C4-2B (cell line): ENCODE data around the gene HSFX3.
"Not testable (repeated sequence)": the region's sequence is repeated elsewhere in the genome, so short reads cannot be mapped to it uniquely, and the experiment has no call there.

Experiments
- H3K27ac ChIP-seq: fragments of 450-650 bp; 2 replicates; pipeline ENCODE4 v1.5.1; 2017
- ZFX ChIP-seq: fragments of 450-650 bp; IDR thresholded peaks from 2 replicates; pipeline ENCODE4 v1.6.1; 2017
- TF ChIP-seq, protein P1 (sequence below): fragments of 450-650 bp; conservative IDR thresholded peaks from 2 replicates; pipeline ENCODE4 v1.5.1; 2017; ENCODE audit warnings: mild to moderate bottlenecking

HSFX3 gene

DNA sequence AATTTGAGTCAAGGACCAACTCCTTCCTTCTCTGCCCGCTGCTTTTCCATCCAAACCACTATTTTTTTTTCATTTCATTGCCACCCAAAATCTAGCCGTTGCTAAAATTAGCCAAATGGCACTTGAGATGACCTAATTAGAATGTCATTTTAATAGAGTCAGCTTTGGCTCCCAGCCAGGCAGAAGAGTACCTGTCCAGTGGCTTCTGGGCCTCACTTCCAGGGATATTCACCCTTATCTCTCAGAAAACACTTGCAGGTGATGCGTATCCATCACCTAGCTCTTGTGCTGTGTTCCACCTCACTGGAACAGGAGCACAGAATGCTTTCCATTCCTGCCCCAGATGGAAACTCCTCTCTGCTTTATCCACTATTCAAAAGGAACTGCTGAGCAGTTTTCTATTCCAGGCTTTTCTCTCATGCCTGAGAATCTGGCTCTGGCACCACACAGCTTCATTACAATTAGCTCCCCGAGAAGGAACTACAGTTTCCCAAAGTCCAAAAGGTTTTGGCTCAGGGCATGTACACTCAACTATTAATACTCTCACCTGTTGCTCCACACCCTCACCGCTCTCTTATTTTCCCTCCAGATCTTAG, 19.1 kb upstream of the HSFX3 start:
- TF ChIP-seq, protein P1, sequence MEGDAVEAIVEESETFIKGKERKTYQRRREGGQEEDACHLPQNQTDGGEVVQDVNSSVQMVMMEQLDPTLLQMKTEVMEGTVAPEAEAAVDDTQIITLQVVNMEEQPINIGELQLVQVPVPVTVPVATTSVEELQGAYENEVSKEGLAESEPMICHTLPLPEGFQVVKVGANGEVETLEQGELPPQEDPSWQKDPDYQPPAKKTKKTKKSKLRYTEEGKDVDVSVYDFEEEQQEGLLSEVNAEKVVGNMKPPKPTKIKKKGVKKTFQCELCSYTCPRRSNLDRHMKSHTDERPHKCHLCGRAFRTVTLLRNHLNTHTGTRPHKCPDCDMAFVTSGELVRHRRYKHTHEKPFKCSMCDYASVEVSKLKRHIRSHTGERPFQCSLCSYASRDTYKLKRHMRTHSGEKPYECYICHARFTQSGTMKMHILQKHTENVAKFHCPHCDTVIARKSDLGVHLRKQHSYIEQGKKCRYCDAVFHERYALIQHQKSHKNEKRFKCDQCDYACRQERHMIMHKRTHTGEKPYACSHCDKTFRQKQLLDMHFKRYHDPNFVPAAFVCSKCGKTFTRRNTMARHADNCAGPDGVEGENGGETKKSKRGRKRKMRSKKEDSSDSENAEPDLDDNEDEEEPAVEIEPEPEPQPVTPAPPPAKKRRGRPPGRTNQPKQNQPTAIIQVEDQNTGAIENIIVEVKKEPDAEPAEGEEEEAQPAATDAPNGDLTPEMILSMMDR, result no peak
- TF ChIP-seq ZFX, result no peak
- no peak overlapping the region for H3K27ac ChIP-seq

DNA sequence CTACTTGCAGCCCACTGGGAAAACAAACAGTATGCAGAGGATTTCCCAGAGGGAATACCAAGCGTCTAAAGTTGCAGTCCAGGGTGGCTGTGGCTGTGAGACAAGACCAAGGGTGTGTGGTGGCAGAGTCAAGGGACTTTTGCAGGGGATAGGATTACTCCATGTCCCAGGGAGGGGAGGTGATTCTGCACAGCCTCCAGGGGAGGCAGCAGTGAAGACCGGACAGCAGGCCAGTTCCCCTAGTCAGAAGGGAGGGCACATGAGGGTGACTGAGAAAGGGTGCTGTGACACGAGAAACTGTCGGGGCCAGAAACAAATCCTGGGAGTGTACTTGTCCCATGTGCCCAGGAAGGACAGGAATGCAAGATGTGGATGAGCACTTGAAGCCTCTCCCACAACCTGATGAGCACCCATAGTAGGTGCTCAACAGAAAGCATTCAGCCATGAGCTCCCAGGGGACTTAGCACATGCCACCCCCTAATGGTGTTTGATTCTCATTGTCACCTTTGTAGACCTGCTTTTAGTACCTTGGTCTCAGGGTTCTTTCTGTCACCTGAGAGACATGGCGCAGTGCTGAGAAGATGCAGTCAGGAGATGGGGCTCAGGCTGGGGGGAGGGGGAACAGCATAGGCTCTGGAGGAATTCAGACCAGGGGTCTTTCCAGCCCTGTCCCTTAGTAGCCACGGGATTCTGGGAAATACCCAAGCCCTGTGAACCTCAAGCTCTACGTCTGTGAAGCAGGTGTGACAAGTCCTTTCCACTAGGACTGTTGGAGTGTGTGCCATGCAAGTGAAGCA, 18.1 kb upstream of the HSFX3 start:
- H3K27ac ChIP-seq, result no peak overlapping the region
- TF ChIP-seq, protein P1, result no peak
- no peak for TF ChIP-seq ZFX

DNA sequence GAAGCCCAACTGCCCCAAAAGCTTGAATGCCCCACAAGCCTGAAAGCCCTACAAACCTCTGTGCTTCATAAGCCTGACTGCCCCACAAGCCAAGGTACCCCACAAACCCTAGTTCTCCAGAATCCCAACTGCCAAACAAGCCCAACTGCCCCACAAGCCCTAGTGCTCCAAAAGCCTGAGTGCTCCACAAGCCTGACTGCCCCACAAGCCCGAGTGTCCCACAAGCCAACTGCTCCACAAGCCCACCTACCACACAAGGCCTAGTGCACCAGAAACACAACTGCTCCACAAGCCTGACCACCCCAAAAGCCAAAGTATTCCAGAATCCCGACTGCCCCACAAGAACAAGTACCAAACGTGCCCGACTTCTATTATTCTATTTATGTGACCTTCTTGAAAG, 13.6 kb upstream of the HSFX3 start:
- TF ChIP-seq, protein P1, result no peak
- no peak for TF ChIP-seq ZFX

DNA sequence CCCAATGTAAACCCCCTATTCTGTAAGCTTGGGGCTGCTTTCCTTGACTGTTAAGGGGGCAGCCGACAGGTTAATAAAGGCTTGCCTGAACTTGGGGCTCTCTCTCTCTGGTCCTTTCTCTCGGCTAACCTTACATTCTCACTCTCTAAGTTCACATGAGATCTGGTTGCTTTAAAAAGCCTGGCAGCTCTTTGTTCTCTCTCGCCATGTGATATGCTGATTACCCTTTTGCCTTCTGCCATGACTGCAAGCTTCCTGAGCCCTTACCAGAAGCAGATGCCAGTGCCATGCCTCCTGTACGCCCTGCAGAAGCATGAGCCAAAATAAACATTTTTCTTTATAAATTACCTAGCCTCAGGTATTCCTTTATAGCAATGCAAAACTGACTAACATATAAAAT, 5.5 kb upstream of the HSFX3 start:
- not testable (repeated sequence) for H3K27ac ChIP-seq

More for the DNA sequence above, 13.6 kb upstream of the HSFX3 start:
- H3K27ac ChIP-seq, result no peak overlapping the region

DNA sequence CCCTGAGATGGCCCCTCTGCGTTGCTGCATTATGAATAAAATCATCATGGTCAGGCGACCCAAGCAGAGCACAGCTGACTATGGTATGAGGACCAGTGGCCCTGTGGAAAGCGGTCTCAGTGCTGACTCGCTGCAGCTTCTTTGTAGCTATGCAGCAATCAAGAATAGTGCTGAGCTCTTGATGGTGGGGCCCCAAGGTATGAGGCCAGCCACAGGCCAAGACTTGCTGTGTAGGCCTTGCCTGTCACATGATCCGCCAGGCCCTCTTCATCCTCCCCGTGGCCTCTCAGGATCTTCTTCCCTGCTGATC, 2.2 kb upstream of the HSFX3 start:
- H3K27ac ChIP-seq, result not testable (repeated sequence)

DNA sequence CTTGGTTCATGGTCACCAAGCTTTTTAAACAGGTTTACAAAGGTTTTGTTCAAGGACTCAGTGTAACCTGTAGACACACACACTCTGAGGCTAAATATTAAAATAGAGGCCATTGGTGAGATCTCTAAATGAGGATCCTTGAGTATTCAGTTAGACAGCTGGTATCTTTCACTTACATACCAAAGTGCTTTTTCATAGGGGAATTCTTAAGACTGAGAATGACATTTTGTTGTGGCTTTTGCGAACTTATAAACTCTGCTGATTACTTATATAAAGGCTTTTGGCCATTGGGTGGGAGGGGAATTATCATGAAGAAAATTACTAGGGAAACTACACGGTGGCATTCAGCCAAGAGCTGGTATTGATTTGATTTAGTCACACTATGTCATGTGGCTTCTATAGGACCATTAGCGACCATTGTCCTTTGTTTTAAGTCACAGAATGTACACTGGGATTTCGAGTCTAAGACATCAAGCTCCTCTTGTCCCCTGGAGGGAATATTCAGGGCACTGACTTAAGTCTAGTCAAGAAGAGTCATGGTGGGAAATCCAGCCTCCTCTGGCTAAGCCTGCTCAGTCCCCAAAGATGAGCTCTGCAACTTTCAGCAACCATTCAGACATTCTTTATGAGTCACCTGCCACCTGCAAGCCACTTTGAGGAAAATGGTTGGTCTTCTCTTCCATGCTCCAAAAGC, 1.7 kb upstream of the HSFX3 start:
- H3K27ac ChIP-seq, result not testable (repeated sequence)

DNA sequence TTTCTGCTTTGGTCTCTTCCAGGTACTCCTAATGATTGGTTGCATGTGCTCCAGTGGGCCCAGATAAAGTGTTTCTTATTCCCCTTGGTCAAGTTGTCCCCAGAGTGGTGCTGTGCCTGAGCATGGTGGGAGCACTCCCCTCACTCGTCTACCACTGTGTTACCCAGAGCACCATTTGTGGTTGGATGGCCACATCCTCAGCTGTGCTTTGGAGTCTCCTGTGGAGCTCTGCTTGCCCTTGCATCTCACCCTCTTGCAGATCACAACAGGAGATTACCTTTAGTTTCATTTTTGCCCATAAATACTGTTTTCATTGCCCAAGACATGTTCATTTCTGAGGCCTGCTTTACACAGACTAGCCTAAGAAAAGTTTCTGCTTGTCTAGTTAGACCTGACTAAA, 730 bp upstream of the HSFX3 start:
- H3K27ac ChIP-seq, result not testable (repeated sequence)

DNA sequence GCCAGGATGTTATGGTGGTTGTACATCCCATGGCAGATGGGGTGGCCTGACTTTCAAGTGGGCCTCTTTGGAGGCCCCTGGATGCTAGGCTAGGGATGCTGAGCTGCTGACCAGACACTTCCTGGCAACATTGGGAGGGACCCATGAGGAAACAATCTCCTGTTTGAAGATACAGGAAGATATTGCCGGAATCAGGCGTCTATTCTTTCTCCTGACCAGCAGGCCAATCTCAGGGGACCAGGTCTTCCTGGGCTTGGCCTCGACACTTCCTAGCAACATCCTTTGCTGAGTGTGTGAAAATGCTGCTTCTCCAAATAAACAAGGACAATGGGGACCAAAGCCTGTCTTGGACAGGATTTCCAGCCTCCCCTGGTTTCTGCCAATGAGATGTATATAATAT, 1.9 kb downstream of the HSFX3 start:
- not testable (repeated sequence) for H3K27ac ChIP-seq

DNA sequence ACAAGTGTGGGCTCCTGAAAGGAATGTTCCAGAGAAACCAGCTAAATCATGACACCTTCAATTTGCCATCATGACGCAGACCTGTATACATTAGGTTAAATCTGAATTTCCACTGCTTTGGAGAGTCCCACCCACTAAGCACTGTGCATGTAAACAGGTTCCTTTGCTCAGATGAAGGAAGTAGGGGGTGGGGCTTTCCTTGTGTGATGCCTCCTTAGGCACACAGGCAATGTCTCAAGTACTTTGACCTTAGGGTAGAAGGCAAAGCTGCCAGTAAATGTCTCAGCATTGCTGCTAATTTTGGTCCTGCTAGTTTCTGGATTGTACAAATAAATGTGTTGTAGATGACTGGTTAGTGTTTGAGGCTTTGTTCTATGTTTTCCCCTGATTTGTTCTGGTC, 2.8 kb downstream of the HSFX3 start:
- not testable (repeated sequence) for H3K27ac ChIP-seq

DNA sequence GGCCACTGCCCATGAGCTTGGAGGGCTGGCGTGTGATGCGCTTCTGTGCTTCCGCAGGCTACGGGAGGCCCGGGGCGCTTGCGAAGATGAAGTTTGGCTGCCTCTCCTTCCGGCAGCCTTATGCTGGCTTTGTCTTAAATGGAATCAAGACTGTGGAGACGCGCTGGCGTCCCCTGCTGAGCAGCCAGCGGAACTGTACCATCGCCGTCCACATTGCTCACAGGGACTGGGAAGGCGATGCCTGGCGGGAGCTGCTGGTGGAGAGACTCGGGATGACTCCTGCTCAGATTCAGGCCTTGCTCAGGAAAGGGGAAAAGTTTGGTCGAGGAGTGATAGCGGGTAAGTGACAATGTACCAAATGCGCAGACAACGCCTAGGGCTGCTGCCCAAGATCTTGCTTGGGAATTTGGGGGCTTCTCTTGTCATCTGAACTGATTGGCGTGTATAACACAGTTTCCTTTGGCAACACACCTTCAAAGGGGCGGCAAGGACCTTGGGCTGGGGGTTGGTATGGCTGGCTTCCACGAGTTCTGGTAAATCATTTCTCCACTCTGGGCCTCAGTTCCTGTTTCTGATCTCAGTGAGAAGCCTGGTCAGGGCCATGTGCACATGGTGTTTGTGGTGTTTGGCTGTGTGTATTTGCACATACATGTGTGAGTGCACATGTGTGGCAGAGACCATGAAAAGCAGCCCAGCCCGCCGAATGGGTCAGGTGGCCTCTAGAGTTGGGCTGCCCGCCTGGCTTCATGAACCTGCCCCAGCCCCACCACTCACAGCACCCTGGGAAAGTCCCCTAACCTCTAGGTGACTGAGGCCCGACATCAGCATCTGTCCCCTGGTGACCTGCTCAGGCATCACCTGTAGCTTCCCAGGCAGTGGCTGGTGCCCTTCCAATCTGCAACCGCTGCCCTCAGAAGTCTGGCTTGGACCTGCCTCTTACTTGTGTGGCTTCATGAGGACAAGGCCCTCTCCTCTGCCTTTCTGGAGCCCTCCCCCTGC, 3.9 kb downstream of the HSFX3 start:
- H3K27ac ChIP-seq, result not testable (repeated sequence)

DNA sequence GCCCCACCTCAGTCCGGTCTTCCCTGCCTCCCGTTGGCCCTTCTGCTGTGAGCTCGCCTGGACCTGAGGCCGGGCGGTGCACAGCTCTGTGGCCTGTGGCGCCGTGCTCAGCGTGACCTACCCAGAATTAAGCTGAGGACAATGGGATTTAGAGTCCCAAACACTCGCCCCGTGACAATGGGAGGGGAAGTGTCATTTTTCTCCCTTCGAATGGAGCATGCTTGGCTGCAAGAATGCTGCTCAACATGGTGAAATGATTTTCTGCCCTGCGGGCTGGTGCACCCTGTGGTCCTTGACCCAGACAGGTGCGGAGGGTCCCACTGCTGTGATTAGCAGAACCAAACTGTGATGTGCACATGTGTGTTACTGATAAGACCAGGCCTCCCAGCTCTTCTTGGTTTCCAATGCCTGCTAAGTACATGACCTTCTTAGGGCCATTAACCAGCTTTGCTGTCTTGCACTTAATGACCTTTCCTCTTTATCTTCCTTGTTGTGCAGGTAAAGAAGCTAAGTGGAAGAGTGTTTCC, 8.1 kb downstream of the HSFX3 start:
- H3K27ac ChIP-seq, result peak overlapping the region; percentile 93
- no peak for TF ChIP-seq ZFX
- TF ChIP-seq, protein P1, result no peak
